GM19397 (cell line): Measurements from ENCODE around the gene TMEM176B.
"Not testable (repeated sequence)": the region's sequence is repeated elsewhere in the genome, so short reads cannot be mapped to it uniquely, and the experiment has no call there.

Source experiments
- ATAC-seq: cut with Tn5 transposase; IDR thresholded peaks from one replicate; pipeline ENCODE4 v1.9.1; 2021; ENCODE audit warnings: mild to moderate bottlenecking, moderate library complexity; ENCODE audit not compliant: unreplicated experiment

The TMEM176B gene

GRCh38 chr7:150823484-150824126 is 23.4 kb upstream of the TMEM176B start:
- ATAC-seq = no peak

GRCh38 chr7:150823043-150823442 is 22.9 kb upstream of the TMEM176B start:
- no peak for ATAC-seq

- no peak for ATAC-seq
Observed at GRCh38 chr7:150820578-150821198, 20.5 kb upstream of the TMEM176B start.

GRCh38 chr7:150820148-150820547 is 20.0 kb upstream of the TMEM176B start:
- no peak for ATAC-seq

- no peak for ATAC-seq
Observed at GRCh38 chr7:150818971-150819370, 18.8 kb upstream of the TMEM176B start.

GRCh38 chr7:150814328-150815001 is 14.3 kb upstream of the TMEM176B start:
- ATAC-seq = no peak

GRCh38 chr7:150807616-150808438 is 7.7 kb upstream of the TMEM176B start:
- not testable (repeated sequence) for ATAC-seq

- ATAC-seq = no peak
Observed at GRCh38 chr7:150806863-150807262, 6.7 kb upstream of the TMEM176B start.

GRCh38 chr7:150806454-150806853 is 6.3 kb upstream of the TMEM176B start:
- ATAC-seq = no peak

GRCh38 chr7:150805864-150806263 is 5.7 kb upstream of the TMEM176B start:
- ATAC-seq = no peak

- no peak for ATAC-seq
Observed at GRCh38 chr7:150804802-150805201, 4.6 kb upstream of the TMEM176B start.

GRCh38 chr7:150803161-150803860 is 3.1 kb upstream of the TMEM176B start:
- no peak for ATAC-seq

GRCh38 chr7:150801946-150802771 is 2.0 kb upstream of the TMEM176B start:
- ATAC-seq = no peak

GRCh38 chr7:150801242-150801945 is 1.2 kb upstream of the TMEM176B start:
- no peak for ATAC-seq

GRCh38 chr7:150800581-150801241 is 547 bp upstream of the TMEM176B start, which contains the start of gene TMEM176A:
TSS of gene TMEM176A (plus strand) at chr7:150800769. CDS start at chr7:150801551, 782 bp downstream.
- ATAC-seq = no peak

- no peak for ATAC-seq
Observed at GRCh38 chr7:150799156-150799555, 1.0 kb downstream of the TMEM176B start.

- no peak for ATAC-seq
Observed at GRCh38 chr7:150797661-150798060, 2.5 kb downstream of the TMEM176B start.

- no peak for ATAC-seq
Observed at GRCh38 chr7:150793569-150794238, 6.5 kb downstream of the TMEM176B start.
